T-helper 1 cell treated with Interleukin-12 subunit alpha and Interleukin-12 subunit beta and Interleukin-4 antibody, amounts not matched to agents 30 μg/mL and 1 μg/mL, for 36 hours (primary cell): ENCODE data around the gene INTS11.

Experiments
- H3K27ac Mint-ChIP-seq: one replicate; pipeline ENCODE4 v1.8.0; 2021; ENCODE audit warnings: mild to moderate bottlenecking, mixed read lengths
- H3K27me3 Mint-ChIP-seq: one replicate; pipeline ENCODE4 v1.8.0; 2021; ENCODE audit warnings: low read depth, mixed read lengths
- H3K36me3 Mint-ChIP-seq: one replicate; pipeline ENCODE4 v1.8.0; 2021; ENCODE audit warnings: low read depth, mixed read lengths
- H3K4me1 Mint-ChIP-seq: one replicate; pipeline ENCODE4 v1.8.0; 2021; ENCODE audit warnings: low read depth, mixed read lengths
- H3K4me3 Mint-ChIP-seq: one replicate; pipeline ENCODE4 v1.8.0; 2021; ENCODE audit warnings: mild to moderate bottlenecking, moderate library complexity, mixed read lengths
- H3K9me3 Mint-ChIP-seq: one replicate; pipeline ENCODE4 v1.8.0; 2021; ENCODE audit warnings: mixed read lengths

The INTS11 gene

DNA sequence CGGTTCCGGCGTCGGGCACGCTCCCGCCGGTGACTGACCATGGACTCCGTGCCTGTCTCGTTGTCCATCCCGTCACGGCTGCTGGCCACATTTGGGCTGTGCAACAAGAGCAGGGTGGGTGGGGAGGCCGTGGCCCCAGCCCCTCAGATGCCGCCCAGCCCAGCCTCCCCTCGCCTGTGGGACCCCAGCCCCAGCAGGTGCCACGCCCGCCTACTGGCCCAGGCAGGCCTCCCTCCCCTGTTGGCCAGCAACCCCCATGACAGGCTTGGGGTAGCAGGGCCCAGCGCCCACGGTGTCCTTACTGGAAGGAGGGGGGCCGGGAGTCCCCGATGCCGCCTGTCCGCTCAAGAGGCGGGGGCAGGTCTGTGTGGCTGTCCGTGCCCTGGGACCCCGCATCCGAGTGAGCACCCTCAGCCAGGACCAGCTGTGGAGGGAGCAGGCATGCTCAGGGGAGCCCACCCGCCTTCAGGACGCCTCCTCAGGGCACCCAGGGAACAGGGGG is 17.7 kb upstream of the INTS11 start:
- H3K36me3 Mint-ChIP-seq, result peaks cover 15% of the 10 kb centered on the region
- H3K4me1 Mint-ChIP-seq, result peaks cover 5% of the 10 kb centered on the region
- H3K9me3 Mint-ChIP-seq, result no peaks in the 10 kb centered on the region
- no peak overlapping the region for H3K4me3 Mint-ChIP-seq
- no peaks in the 10 kb centered on the region for H3K27me3 Mint-ChIP-seq
- no peak overlapping the region for H3K27ac Mint-ChIP-seq

DNA sequence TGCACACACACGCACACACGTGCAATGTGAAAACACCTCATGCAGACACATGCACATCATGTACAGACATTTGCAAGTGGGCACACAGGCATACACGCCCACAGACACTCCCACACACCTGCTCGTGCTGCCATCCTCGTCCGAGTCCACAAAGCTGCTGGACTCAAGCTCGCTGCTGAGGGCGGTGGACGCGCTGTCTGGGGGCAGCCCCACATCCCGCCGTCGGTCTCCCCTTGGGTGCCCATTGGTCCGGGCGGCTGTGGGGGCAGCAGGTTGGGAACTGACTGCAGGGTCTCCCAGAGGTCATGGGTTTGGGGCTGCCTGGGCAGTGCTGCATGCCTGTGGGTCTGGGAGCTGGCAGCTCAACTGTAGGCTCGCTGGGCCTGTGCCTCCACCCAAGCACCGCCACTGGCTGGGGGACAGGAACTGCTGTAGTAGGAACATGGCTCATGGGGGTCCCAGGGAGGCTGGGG is 17.1 kb upstream of the INTS11 start:
- Mint-ChIP-seq H3K4me1 (no peaks in the 10 kb centered on the region), H3K27me3 (no peaks in the 10 kb centered on the region), H3K9me3 (no peaks in the 10 kb centered on the region), H3K4me3 (no peak overlapping the region), H3K27ac (no peak overlapping the region), H3K36me3 (peaks cover 15% of the 10 kb centered on the region)

- no peaks in the 10 kb centered on the region for H3K27me3 Mint-ChIP-seq
- H3K9me3 Mint-ChIP-seq, result no peaks in the 10 kb centered on the region
- no peaks in the 10 kb centered on the region for H3K4me1 Mint-ChIP-seq
- H3K27ac Mint-ChIP-seq, result no peak overlapping the region
- H3K36me3 Mint-ChIP-seq, result peaks cover 15% of the 10 kb centered on the region
- no peak overlapping the region for H3K4me3 Mint-ChIP-seq
Observed at GRCh38 chr1:1340791-1341548, 16.5 kb upstream of the INTS11 start.

- Mint-ChIP-seq H3K27me3 (no peaks in the 10 kb centered on the region), H3K36me3 (peaks cover 15% of the 10 kb centered on the region), H3K4me3 (no peak overlapping the region), H3K9me3 (no peaks in the 10 kb centered on the region), H3K4me1 (no peaks in the 10 kb centered on the region), H3K27ac (no peak overlapping the region)
Observed at GRCh38 chr1:1340185-1340584, 15.7 kb upstream of the INTS11 start.

GRCh38 chr1:1338278-1338677 is 13.8 kb upstream of the INTS11 start:
- H3K36me3 Mint-ChIP-seq, result peaks cover 15% of the 10 kb centered on the region
- no peaks in the 10 kb centered on the region for H3K27me3 Mint-ChIP-seq
- no peak overlapping the region for H3K4me3 Mint-ChIP-seq
- H3K4me1 Mint-ChIP-seq, result no peaks in the 10 kb centered on the region
- H3K9me3 Mint-ChIP-seq, result no peaks in the 10 kb centered on the region
- H3K27ac Mint-ChIP-seq, result no peak overlapping the region

DNA sequence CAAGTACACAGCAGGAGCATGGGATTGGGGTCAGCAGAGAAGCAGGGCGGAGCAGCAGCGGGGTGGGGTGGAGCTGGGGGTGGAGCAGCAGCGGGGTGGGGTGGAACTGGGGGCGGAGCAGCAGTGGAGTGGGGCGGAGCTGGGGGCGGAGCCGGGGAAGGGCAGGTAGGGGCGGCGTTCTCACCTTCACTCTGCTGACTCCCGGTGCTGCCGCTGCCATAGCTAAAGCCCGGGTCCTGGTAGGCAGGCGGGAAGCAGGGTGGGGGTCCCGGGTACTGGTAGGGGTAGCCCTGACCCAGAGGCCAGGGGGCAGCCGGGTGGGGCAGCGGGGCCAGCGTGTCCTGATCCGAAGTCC is 13.3 kb upstream of the INTS11 start:
- Mint-ChIP-seq H3K36me3 (peaks cover 15% of the 10 kb centered on the region), H3K9me3 (no peaks in the 10 kb centered on the region), H3K4me3 (no peak overlapping the region), H3K27me3 (no peaks in the 10 kb centered on the region), H3K27ac (no peak overlapping the region), H3K4me1 (no peaks in the 10 kb centered on the region)

DNA sequence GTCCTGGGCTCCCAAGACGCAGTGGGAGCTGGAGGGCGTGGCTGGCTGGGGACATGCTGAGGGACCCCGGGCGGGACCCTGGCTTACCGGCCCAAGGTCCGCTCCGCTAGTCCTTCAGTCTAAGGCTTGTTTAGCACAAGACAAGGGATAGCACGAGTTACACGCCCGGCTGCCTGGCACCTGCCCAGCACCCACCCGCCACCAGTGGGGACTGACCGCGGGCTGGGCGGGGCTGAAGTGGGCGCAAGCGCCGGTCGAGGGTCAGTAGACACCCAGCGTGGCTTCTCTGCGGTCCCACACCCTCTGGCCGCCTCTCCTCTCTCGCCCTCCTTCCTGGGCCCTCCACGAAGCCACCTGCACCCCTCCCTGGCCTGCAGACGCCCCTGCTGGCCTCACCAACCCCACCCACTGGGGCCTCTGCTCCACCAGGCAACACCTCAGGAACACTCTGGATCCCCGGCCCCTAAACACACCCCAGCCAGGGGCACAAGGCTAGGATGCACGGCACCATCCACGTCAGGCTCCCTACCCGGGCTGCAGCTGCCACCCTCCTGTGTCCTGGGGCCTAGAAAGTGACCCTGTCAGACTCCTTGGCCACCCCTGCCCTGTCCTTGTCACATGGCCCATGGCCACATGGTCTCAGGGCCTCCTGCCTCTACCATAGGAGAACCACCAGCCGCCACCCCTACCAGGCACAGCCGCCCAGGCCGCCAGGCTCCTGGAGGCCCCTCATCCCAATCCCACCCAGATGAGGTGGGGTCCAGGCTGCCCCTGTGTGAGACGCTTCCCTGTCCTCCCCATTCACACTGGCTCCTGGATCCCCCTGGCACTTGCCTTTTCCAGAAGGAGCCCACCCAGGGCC is 12.7 kb upstream of the INTS11 start:
- Mint-ChIP-seq H3K9me3 (no peaks in the 10 kb centered on the region), H3K27ac (no peak overlapping the region), H3K36me3 (peaks cover 15% of the 10 kb centered on the region), H3K4me1 (no peaks in the 10 kb centered on the region), H3K27me3 (no peaks in the 10 kb centered on the region), H3K4me3 (no peak overlapping the region)

- H3K36me3 Mint-ChIP-seq, result peaks cover 14% of the 10 kb centered on the region
- no peak overlapping the region for H3K27ac Mint-ChIP-seq
- no peak overlapping the region for H3K4me3 Mint-ChIP-seq
- no peaks in the 10 kb centered on the region for H3K27me3 Mint-ChIP-seq
- H3K9me3 Mint-ChIP-seq, result no peaks in the 10 kb centered on the region
- H3K4me1 Mint-ChIP-seq, result no peaks in the 10 kb centered on the region
Observed at GRCh38 chr1:1336446-1336845, 12.0 kb upstream of the INTS11 start.

GRCh38 chr1:1335792-1336248 is 11.4 kb upstream of the INTS11 start:
- H3K27me3 Mint-ChIP-seq, result no peaks in the 10 kb centered on the region
- H3K36me3 Mint-ChIP-seq, result peaks cover 8% of the 10 kb centered on the region
- no peak overlapping the region for H3K27ac Mint-ChIP-seq
- H3K4me3 Mint-ChIP-seq, result no peak overlapping the region
- H3K4me1 Mint-ChIP-seq, result no peaks in the 10 kb centered on the region
- no peaks in the 10 kb centered on the region for H3K9me3 Mint-ChIP-seq

DNA sequence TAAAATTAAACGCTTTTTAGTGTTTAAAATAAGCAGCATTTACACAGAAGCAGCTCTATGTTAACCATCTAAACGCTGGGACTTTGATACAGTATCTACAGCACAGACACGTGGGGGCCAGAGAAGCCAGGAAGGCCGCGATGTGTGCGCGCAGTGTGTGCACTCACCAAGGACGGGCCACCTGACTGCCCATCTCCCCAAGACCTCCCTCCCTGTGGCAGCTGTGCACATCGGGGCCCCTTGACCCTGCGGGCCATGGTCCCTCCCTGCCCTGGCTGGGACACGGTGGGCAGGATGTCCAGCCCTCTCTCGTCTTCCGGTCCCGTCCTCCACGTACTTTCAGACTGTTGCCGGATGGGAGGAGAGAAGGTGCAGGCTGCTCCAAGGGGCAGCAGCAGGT is 10.8 kb upstream of the INTS11 start:
- H3K9me3 Mint-ChIP-seq, result no peaks in the 10 kb centered on the region
- H3K4me3 Mint-ChIP-seq, result no peak overlapping the region
- peaks cover 5% of the 10 kb centered on the region for H3K36me3 Mint-ChIP-seq
- H3K27me3 Mint-ChIP-seq, result no peaks in the 10 kb centered on the region
- H3K4me1 Mint-ChIP-seq, result no peaks in the 10 kb centered on the region
- H3K27ac Mint-ChIP-seq, result no peak overlapping the region

DNA sequence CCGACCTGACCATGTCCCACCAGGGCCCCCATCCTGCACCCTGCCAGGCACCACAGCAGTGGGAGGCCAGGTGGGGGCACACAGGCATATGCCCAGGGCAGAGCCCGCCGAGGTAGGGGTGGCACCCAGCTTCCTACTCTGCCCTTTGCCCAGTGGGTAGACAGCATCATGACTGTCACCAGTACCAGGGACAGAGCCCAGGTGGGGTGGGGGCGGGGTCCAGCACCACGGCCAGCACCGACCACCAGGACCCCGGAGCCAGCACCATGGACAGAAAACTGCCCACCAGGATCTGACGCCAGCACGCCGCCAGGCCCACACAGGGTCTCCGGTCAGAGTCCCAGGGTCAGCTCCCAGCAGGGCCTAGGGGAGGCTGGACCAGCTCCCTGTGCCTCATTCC is 10.4 kb upstream of the INTS11 start:
- Mint-ChIP-seq H3K27me3 (no peaks in the 10 kb centered on the region), H3K4me1 (peaks cover 1% of the 10 kb centered on the region), H3K27ac (no peak overlapping the region), H3K36me3 (peaks cover 6% of the 10 kb centered on the region), H3K4me3 (no peak overlapping the region), H3K9me3 (no peaks in the 10 kb centered on the region)

- no peak overlapping the region for H3K4me3 Mint-ChIP-seq
- no peak overlapping the region for H3K27ac Mint-ChIP-seq
- no peaks in the 10 kb centered on the region for H3K27me3 Mint-ChIP-seq
- peaks cover 3% of the 10 kb centered on the region for H3K36me3 Mint-ChIP-seq
- H3K4me1 Mint-ChIP-seq, result peaks cover 3% of the 10 kb centered on the region
- no peaks in the 10 kb centered on the region for H3K9me3 Mint-ChIP-seq
Observed at GRCh38 chr1:1333551-1334241, 9.2 kb upstream of the INTS11 start.

- Mint-ChIP-seq H3K4me1 (peaks cover 3% of the 10 kb centered on the region), H3K36me3 (peaks cover 3% of the 10 kb centered on the region), H3K27ac (no peak overlapping the region), H3K27me3 (no peaks in the 10 kb centered on the region), H3K4me3 (no peak overlapping the region), H3K9me3 (no peaks in the 10 kb centered on the region)
Observed at GRCh38 chr1:1332774-1333480, 8.5 kb upstream of the INTS11 start.
